ENCODE results near the gene CELF2. TPM values are rescaled to one million over a fixed set of nuclear protein-coding genes. Genes with fewer than 3 reads are reported as not detected.

The CELF2 gene
- total and polyA plus RNA-seq, 2 of the 4 experiments (the other 2 are of a cell fraction), result 3.5 to 6.6 TPM

DNA sequence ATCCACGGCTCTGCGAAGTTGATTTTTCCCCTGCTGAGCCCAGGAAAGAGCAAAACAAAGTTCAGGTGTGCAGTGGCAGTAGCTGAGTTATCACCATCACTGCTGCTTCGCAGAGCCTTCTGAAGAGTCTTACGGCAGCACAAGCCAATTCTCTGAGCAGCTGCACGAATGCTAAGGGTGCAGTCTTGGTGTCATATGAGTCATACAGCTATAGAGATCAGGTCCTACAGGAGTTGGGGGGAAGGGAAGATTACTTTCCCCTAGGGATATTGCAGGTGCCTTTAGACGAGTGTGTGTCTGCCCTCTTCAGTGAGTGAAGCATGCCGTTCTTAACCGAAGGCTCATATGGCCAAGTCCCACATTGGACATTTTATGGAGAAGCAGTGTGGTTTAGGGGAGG lies 227.8 kb downstream of the CELF2 start:
- Histone ChIP-seq H2AK9ac (replicated peaks; ENCODE audit: low read depth, low read length, poor library complexity) (no peak overlapping the region), H3K9me1 (ENCODE audit: insufficient read depth, low read length) (no peaks in the 10 kb centered on the region; the same call in 1 of the 2 replicates), H3K79me1 (ENCODE audit: low read depth in 1 of 2, low read length in 2 of 2) (no peaks in the 10 kb centered on the region), H3K14ac (replicated peaks; ENCODE audit: low read depth, low read length) (no peak overlapping the region), H2BK15ac (ENCODE audit: low read depth, low read length) (no peak overlapping the region), H3K9me3 (ENCODE audit: control insufficient read depth, insufficient read depth, low read length) (no peaks in the 10 kb centered on the region; the same call in 1 of the 2 replicates), H4K5ac (ENCODE audit: low read depth, low read length) (no peak overlapping the region), H3K4me3 (ENCODE audit: insufficient read depth, low read depth, low read length) (no peak overlapping the region), H3K18ac (ENCODE audit: low read depth, low read length) (no peak overlapping the region), H2BK5ac (ENCODE audit: low read depth, low read length, poor library complexity, severe bottlenecking) (no peak overlapping the region), H3K9ac (ENCODE audit: low read depth, low read length) (no peak overlapping the region), H3K4me2 (ENCODE audit: low read depth, low read length) (no peak overlapping the region), H2AFZ (replicated peaks; ENCODE audit: low read length, poor library complexity) (no peak overlapping the region), H3K4ac (ENCODE audit: low read depth, low read length) (no peak overlapping the region), H2BK120ac (ENCODE audit: low read depth, low read length) (no peak overlapping the region), H3K23ac (ENCODE audit: low read depth, low read length) (no peak overlapping the region), H3K56ac (ENCODE audit: extremely low read depth, insufficient read depth, low read length) (no peak overlapping the region), H2BK20ac (ENCODE audit: low read depth, low read length) (no peak overlapping the region), H4K20me1 (ENCODE audit: insufficient read depth, low read length) (no peaks in the 10 kb centered on the region), H4K91ac (ENCODE audit: insufficient read depth, low read depth, low read length) (no peak overlapping the region), H3K4me1 (ENCODE audit: control insufficient read depth, insufficient read depth, low read length) (peaks cover 5% of the 10 kb centered on the region), H3K27me3 (ENCODE audit: control insufficient read depth, insufficient read depth, low read length) (no peaks in the 10 kb centered on the region), H3K27ac (ENCODE audit: insufficient read depth, low read length) (no peak overlapping the region), H3K36me3 (ENCODE audit: control insufficient read depth, insufficient read depth, low read length) (no peaks in the 10 kb centered on the region), H2AK5ac (ENCODE audit: low read depth, low read length) (no peak overlapping the region), H4K8ac (ENCODE audit: low read depth in 2 of 2, low read length in 2 of 2) (no peak overlapping the region)
- ATAC-seq (ENCODE audit: low read depth) (no peak), DNase-seq (no peak)
- no peak for TF ChIP-seq MAZ (IDR thresholded peaks at IDR 0.05; ENCODE audit: borderline replicate concordance, low read depth, low read length)
- TF ChIP-seq, protein P1, sequence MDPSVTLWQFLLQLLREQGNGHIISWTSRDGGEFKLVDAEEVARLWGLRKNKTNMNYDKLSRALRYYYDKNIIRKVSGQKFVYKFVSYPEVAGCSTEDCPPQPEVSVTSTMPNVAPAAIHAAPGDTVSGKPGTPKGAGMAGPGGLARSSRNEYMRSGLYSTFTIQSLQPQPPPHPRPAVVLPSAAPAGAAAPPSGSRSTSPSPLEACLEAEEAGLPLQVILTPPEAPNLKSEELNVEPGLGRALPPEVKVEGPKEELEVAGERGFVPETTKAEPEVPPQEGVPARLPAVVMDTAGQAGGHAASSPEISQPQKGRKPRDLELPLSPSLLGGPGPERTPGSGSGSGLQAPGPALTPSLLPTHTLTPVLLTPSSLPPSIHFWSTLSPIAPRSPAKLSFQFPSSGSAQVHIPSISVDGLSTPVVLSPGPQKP (IDR thresholded peaks at IDR 0.05; ENCODE audit: borderline replicate concordance, low read depth, low read length), result no peak
- no peak for TF ChIP-seq RCOR1 (IDR thresholded peaks at IDR 0.05; ENCODE audit: insufficient replicate concordance, low read length)
- TF ChIP-seq SMC3 (IDR thresholded peaks at IDR 0.05; ENCODE audit: low read depth, low read length), result no peak
- no peak for TF ChIP-seq MAFK (IDR thresholded peaks at IDR 0.05; ENCODE audit: low read depth, low read length)
- TF ChIP-seq, protein P2, sequence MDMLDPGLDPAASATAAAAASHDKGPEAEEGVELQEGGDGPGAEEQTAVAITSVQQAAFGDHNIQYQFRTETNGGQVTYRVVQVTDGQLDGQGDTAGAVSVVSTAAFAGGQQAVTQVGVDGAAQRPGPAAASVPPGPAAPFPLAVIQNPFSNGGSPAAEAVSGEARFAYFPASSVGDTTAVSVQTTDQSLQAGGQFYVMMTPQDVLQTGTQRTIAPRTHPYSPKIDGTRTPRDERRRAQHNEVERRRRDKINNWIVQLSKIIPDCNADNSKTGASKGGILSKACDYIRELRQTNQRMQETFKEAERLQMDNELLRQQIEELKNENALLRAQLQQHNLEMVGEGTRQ (IDR thresholded peaks at IDR 0.05; ENCODE audit: low read depth, low read length), result no peak
- BruUV-seq (replicated peaks), result no TSS peak
- ChIA-PET CTCF (interaction anchor here (1.1 kb wide), 1 partner anchor 28 kb away, joined by 4 read pairs; no protein-coding TSS in a partner anchor), POLR2A (ENCODE audit: unreplicated experiment) (no interaction called here)
- intact Hi-C loops (cut with micrococcal nuclease) (no loop called here), in situ Hi-C loops (cut with MboI; ENCODE audit: low sequenced_read_pairs) (no loop called here), dilution Hi-C loops (cut with HindIII; ENCODE audit: low sequenced_read_pairs, unreplicated experiment) (no loop called here)
- no CpG with 5 or more reads among the region's 8 CpGs for WGBS, 2 experiments (ENCODE audit: extremely low coverage in 2 of 2, insufficient read length in 1 of 2)
